HG03175 (cell line): ENCODE measurements around the gene FEZF2.

Experiments
- ATAC-seq: cut with Tn5 transposase; IDR thresholded peaks from one replicate; pipeline ENCODE4 v1.9.1; 2021; ENCODE audit warnings: mild to moderate bottlenecking, moderate library complexity; ENCODE audit not compliant: unreplicated experiment

FEZF2 gene

GRCh38 chr3:62332835-62333244 is 40.5 kb downstream of the FEZF2 start:
- ATAC-seq: no peak

- no peak for ATAC-seq
Observed at GRCh38 chr3:62332017-62332416, 41.3 kb downstream of the FEZF2 start.

- ATAC-seq: no peak
Observed at GRCh38 chr3:62329971-62330370, 43.4 kb downstream of the FEZF2 start.

GRCh38 chr3:62325896-62326295 is 47.5 kb downstream of the FEZF2 start:
- no peak for ATAC-seq

GRCh38 chr3:62323241-62323640 is 50.1 kb downstream of the FEZF2 start:
- ATAC-seq: no peak
